ENCODE measurements around the gene PSAPL1.

GRCh38 chr4:7434141-7434765 is 477 bp downstream of the PSAPL1 start:
- TF ChIP-seq, protein P1, sequence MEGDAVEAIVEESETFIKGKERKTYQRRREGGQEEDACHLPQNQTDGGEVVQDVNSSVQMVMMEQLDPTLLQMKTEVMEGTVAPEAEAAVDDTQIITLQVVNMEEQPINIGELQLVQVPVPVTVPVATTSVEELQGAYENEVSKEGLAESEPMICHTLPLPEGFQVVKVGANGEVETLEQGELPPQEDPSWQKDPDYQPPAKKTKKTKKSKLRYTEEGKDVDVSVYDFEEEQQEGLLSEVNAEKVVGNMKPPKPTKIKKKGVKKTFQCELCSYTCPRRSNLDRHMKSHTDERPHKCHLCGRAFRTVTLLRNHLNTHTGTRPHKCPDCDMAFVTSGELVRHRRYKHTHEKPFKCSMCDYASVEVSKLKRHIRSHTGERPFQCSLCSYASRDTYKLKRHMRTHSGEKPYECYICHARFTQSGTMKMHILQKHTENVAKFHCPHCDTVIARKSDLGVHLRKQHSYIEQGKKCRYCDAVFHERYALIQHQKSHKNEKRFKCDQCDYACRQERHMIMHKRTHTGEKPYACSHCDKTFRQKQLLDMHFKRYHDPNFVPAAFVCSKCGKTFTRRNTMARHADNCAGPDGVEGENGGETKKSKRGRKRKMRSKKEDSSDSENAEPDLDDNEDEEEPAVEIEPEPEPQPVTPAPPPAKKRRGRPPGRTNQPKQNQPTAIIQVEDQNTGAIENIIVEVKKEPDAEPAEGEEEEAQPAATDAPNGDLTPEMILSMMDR (conservative IDR thresholded peaks at IDR 0.05; ENCODE audit: low read depth, low read length), result no peak
- TF ChIP-seq EZH2 (IDR thresholded peaks at IDR 0.05; ENCODE audit: borderline replicate concordance, low read depth, low read length, poor library complexity, severe bottlenecking), result no peak
